Gastrocnemius medialis (tissue), 4 donors: Measurements from ENCODE around the gene PYGB. TPM values are rescaled to one million over a fixed set of nuclear protein-coding genes. Genes with fewer than 3 reads are reported as not detected.

Experiments
- ATAC-seq, 2 donors: fragments of 150-250 bp; one replicate each; pipeline ENCODE4 v1.9.1; 2016
- DNase-seq, 2 donors: peaks; one replicate each; pipeline ENCODE4 v3.0.0-alpha.2; 2019
- H3K27ac ChIP-seq, 4 donors: fragments of 200-600 bp; sonication (generic); 1 replicate in 1 of 4; 2 replicates in 3 of 4; pipeline ENCODE4 v1.5.1; 2016 to 2018; ENCODE audit warnings: mild to moderate bottlenecking in 2 of 4, moderate library complexity in 1 of 4
- H3K27me3 ChIP-seq, 3 donors: fragments of 200-600 bp; sonication (generic) in 2 of 3; 1 replicate in 1 of 3; 2 replicates in 2 of 3; pipeline versions ENCODE4 v1.5.1 to v1.6.0; 2016 to 2019; ENCODE audit warnings: mild to moderate bottlenecking in 1 of 3, moderate library complexity in 1 of 3
- H3K36me3 ChIP-seq, 2 donors: fragments of 200-600 bp; sonication (generic) in 1 of 2; one replicate each; pipeline ENCODE4 v1.5.1; 2017 to 2018
- H3K4me1 ChIP-seq, 2 donors: fragments of 200-600 bp; sonication (generic) in 1 of 2; one replicate each; pipeline ENCODE4 v1.5.1; 2016 to 2017; ENCODE audit warnings: mild to moderate bottlenecking in 2 of 2
- H3K4me3 ChIP-seq, 4 donors: fragments of 200-600 bp; sonication (generic) in 3 of 4; 1 replicate in 1 of 4; 2 replicates in 3 of 4; pipeline ENCODE4 v1.5.1; 2016 to 2019; ENCODE audit warnings: mild to moderate bottlenecking in 2 of 4
- H3K9me3 ChIP-seq, 3 donors: fragments of 200-600 bp; sonication (generic) in 2 of 3; 1 replicate in 1 of 3; 2 replicates in 2 of 3; pipeline ENCODE4 v1.5.1; 2016 to 2019
- CTCF ChIP-seq, 5 experiments: fragments of 450-650 bp in 3 of 5; fragments of 200-600 bp in 2 of 5; sonication (generic) in 2 of 5; IDR thresholded peaks in 4 of 5; conservative IDR thresholded peaks in 1 of 5; 1 replicate in 4 of 5; 2 replicates in 1 of 5; pipeline ENCODE4 v1.5.1; 2016 to 2019; ENCODE audit warnings: antibody characterized with exemption in 5 of 5, mild to moderate bottlenecking in 3 of 5, moderate library complexity in 3 of 5
- POLR2A ChIP-seq, 2 donors: fragments of 450-650 bp; IDR thresholded peaks; one replicate each; pipeline ENCODE4 v1.6.1; 2017; ENCODE audit warnings: antibody characterized with exemption in 2 of 2, mild to moderate bottlenecking in 2 of 2, moderate library complexity in 2 of 2
- in situ Hi-C, 4 donors: fragments of 200-750 bp; cut with MboI; loops; one replicate each; pipeline versions ENCODE4 v1.15.0 to v1.8.0; 2017; ENCODE audit warnings: low sequenced_read_pairs in 4 of 4
- intact Hi-C: fragments of 100-400 bp; cut with DNase I; formaldehyde crosslinking; loops from one replicate; pipeline ENCODE4 v1.15.1; 2023; ENCODE audit warnings: low total_unique reads
- total RNA-seq, 4 donors: library from RNA; depleted of rRNA; stranded (reverse); fragments of >200 nt; gene quantifications; one replicate each; pipeline versions ENCODE4 v1.1.0 to v1.2.3, GENCODE V29; 2016

PYGB gene
- total RNA-seq, 4 donors from 2014 or later: 13.6 to 50.7 (median 27.0) TPM

- Histone ChIP-seq H3K36me3 (no peaks in the 10 kb centered on the region), H3K27me3 (no peaks in the 10 kb centered on the region), H3K27ac (peak overlapping the region in 1 of 4 donors; percentile 92), H3K9me3 (no peaks in the 10 kb centered on the region), H3K4me3 (peak overlapping the region in 3 of 4 donors; percentile 74 to 88 (median 79)), H3K4me1 (peaks cover 24 to 38% of the 10 kb centered on the region in 2 donors)
- in situ Hi-C loops: no loop called here
- intact Hi-C loops: loop anchor here (2.0 to 5.0 kb wide), 3 partner anchors 47 to 257 kb away; partner anchors contain the start of gene APMAP
- ATAC-seq (no peak), DNase-seq (no peak)
- TF ChIP-seq CTCF (IDR thresholded peaks at IDR 0.05 in 4 of 5, conservative IDR thresholded peaks at IDR 0.05 in 1 of 5) (no peak), POLR2A (IDR thresholded peaks at IDR 0.05) (no peak)
These were observed 1.5 kb downstream of the PYGB start for GRCh38 chr20:25249198-25249931.

- Histone ChIP-seq H3K36me3 (no peaks in the 10 kb centered on the region), H3K4me3 (no peak overlapping the region), H3K9me3 (no peaks in the 10 kb centered on the region), H3K27ac (no peak overlapping the region), H3K4me1 (peaks cover 29 to 45% of the 10 kb centered on the region in 2 donors), H3K27me3 (no peaks in the 10 kb centered on the region)
- TF ChIP-seq POLR2A (IDR thresholded peaks at IDR 0.05): no peak
- no peak for TF ChIP-seq CTCF (IDR thresholded peaks at IDR 0.05 in 4 of 5, conservative IDR thresholded peaks at IDR 0.05 in 1 of 5)
- intact Hi-C loops (no loop called here), in situ Hi-C loops (loop anchor here in 2 of 4 donors (25.0 kb wide), 2 partner anchors 137 to 263 kb away; partner anchors contain the start of genes ABHD12 (in 1 of the 2) and APMAP (in 1 of the 2))
- no peak for DNase-seq
- ATAC-seq: no peak
These were observed 2.6 kb downstream of the PYGB start for GRCh38 chr20:25250508-25250907.

GRCh38 chr20:25251019-25251418 lies 3.1 kb downstream of the PYGB start:
- TF ChIP-seq POLR2A (IDR thresholded peaks at IDR 0.05) (no peak), CTCF (IDR thresholded peaks at IDR 0.05 in 4 of 5, conservative IDR thresholded peaks at IDR 0.05 in 1 of 5) (no peak)
- no peak for DNase-seq
- H3K27me3 ChIP-seq: no peaks in the 10 kb centered on the region
- in situ Hi-C loops: loop anchor here in 2 of 4 donors (25.0 kb wide), 2 partner anchors 136 to 264 kb away; partner anchors contain the start of genes ABHD12 (in 1 of the 2) and APMAP (in 1 of the 2)
- H3K36me3 ChIP-seq: no peaks in the 10 kb centered on the region
- no peak overlapping the region for H3K27ac ChIP-seq
- ATAC-seq: no peak
- peaks cover 34 to 50% of the 10 kb centered on the region in 2 donors for H3K4me1 ChIP-seq
- H3K4me3 ChIP-seq: no peak overlapping the region
- no peaks in the 10 kb centered on the region for H3K9me3 ChIP-seq
- intact Hi-C loops: no loop called here

- Histone ChIP-seq H3K4me1 (peaks cover 39 to 55% of the 10 kb centered on the region in 2 donors), H3K36me3 (no peaks in the 10 kb centered on the region), H3K27ac (no peak overlapping the region), H3K4me3 (no peak overlapping the region), H3K27me3 (no peaks in the 10 kb centered on the region), H3K9me3 (no peaks in the 10 kb centered on the region)
- intact Hi-C loops: no loop called here
- DNase-seq: no peak
- no peak for TF ChIP-seq POLR2A (IDR thresholded peaks at IDR 0.05)
- no peak for TF ChIP-seq CTCF (IDR thresholded peaks at IDR 0.05 in 4 of 5, conservative IDR thresholded peaks at IDR 0.05 in 1 of 5)
- in situ Hi-C loops: loop anchor here in 2 of 4 donors (25.0 kb wide), 2 partner anchors 136 to 264 kb away; partner anchors contain the start of genes ABHD12 (in 1 of the 2) and APMAP (in 1 of the 2)
- ATAC-seq: no peak
These were observed 3.7 kb downstream of the PYGB start for GRCh38 chr20:25251558-25251957.
